IMR-90 (cell line): ENCODE results near the gene STAP2. TPM values are rescaled to one million over a fixed set of nuclear protein-coding genes. Genes with fewer than 3 reads are reported as not detected.

Experiments used
- ATAC-seq: fragments of 200-7000 bp; cut with Tn5 transposase; 2 replicates; pipeline ENCODE4 v1.9.1; 2020; ENCODE audit warnings: low read depth, mild to moderate bottlenecking, moderate library complexity
- BruUV-seq: library from RNA; stranded (reverse); fragments of 400-500 nt; replicated peaks from 2 replicates; lab custom pipeline; 2021; lab: Mats Ljungman, UMichigan
- CTCF ChIA-PET: fragments of 300-600 bp; formaldehyde crosslinking; extraction: SDS; loops from one replicate; lab custom pipeline; 2021; ENCODE audit warnings: antibody characterized with exemption; lab: Yijun Ruan, JAX
- POLR2A ChIA-PET: fragments of 300-600 bp; sonication (Branson Sonifier 250); formaldehyde crosslinking; loops from one replicate; lab custom pipeline; 2022; ENCODE audit warnings: antibody characterized with exemption; ENCODE audit not compliant: unreplicated experiment; lab: Charles Lee
- DNase-seq: peaks from one replicate; pipeline ENCODE4 v3.0.0; 2013
- H2AFZ ChIP-seq: replicated peaks from 2 replicates; pipeline ENCODE3; 2013; ENCODE audit warnings: low read length, mild to moderate bottlenecking; ENCODE audit not compliant: poor library complexity
- H2AK5ac ChIP-seq: 2 replicates; pipeline ENCODE4 v1.6.1; 2013; ENCODE audit warnings: low read depth, low read length, inconsistent platforms
- H2AK9ac ChIP-seq: replicated peaks from 2 replicates; pipeline ENCODE3; 2013; ENCODE audit warnings: mild to moderate bottlenecking, low read depth, low read length, moderate library complexity; ENCODE audit not compliant: poor library complexity
- H2BK120ac ChIP-seq: 2 replicates; pipeline ENCODE4 v1.6.1; 2013; ENCODE audit warnings: low read depth, low read length, inconsistent platforms
- H2BK15ac ChIP-seq: 3 replicates; pipeline ENCODE4 v1.6.1; 2013; ENCODE audit warnings: low read depth, low read length, inconsistent platforms
- H2BK20ac ChIP-seq: 2 replicates; pipeline ENCODE4 v1.6.1; 2013; ENCODE audit warnings: low read depth, mild to moderate bottlenecking, inconsistent platforms, low read length, moderate library complexity
- H2BK5ac ChIP-seq: 2 replicates; pipeline ENCODE4 v1.6.1; 2013; ENCODE audit warnings: mild to moderate bottlenecking, low read depth, low read length, inconsistent platforms; ENCODE audit not compliant: poor library complexity, severe bottlenecking
- H3K14ac ChIP-seq: replicated peaks from 2 replicates; pipeline ENCODE4 v1.6.1; 2013; ENCODE audit warnings: low read depth, low read length, inconsistent platforms
- H3K18ac ChIP-seq: 2 replicates; pipeline ENCODE4 v1.6.1; 2013; ENCODE audit warnings: low read depth, low read length, control low read depth
- H3K23ac ChIP-seq: 2 replicates; pipeline ENCODE4 v1.6.1; 2013; ENCODE audit warnings: low read depth, low read length, inconsistent platforms
- H3K27ac ChIP-seq: 2 replicates; pipeline ENCODE4 v1.5.1; 2013; ENCODE audit warnings: mild to moderate bottlenecking, control low read depth, low read length; ENCODE audit not compliant: insufficient read depth
- H3K27me3 ChIP-seq: 2 replicates; pipeline ENCODE4 v1.6.1; 2013; ENCODE audit warnings: low read length; ENCODE audit not compliant: control insufficient read depth, insufficient read depth
- H3K36me3 ChIP-seq: 2 replicates; pipeline ENCODE4 v1.6.1; 2013; ENCODE audit warnings: low read length, mixed read lengths; ENCODE audit not compliant: control insufficient read depth, insufficient read depth
- H3K4ac ChIP-seq: 2 replicates; pipeline ENCODE4 v1.6.1; 2013; ENCODE audit warnings: low read depth, low read length, inconsistent platforms
- H3K4me1 ChIP-seq: 2 replicates; pipeline ENCODE4 v1.6.1; 2013; ENCODE audit warnings: low read length, mixed read lengths; ENCODE audit not compliant: control insufficient read depth, insufficient read depth
- H3K4me2 ChIP-seq: 2 replicates; pipeline ENCODE4 v1.6.1; 2013; ENCODE audit warnings: low read depth, mild to moderate bottlenecking, control low read depth, low read length, moderate library complexity
- H3K4me3 ChIP-seq: 2 replicates; pipeline ENCODE4 v1.5.1; 2013; ENCODE audit warnings: low read depth, mild to moderate bottlenecking, control low read depth, low read length, moderate library complexity; ENCODE audit not compliant: insufficient read depth
- H3K56ac ChIP-seq: 2 replicates; pipeline ENCODE4 v1.6.1; 2013; ENCODE audit warnings: low read length, inconsistent platforms; ENCODE audit not compliant: insufficient read depth; ENCODE audit errors: extremely low read depth
- H3K79me1 ChIP-seq, 2 experiments: 2 replicates each; pipeline ENCODE4 v1.6.1; 2013; ENCODE audit warnings: low read length in 2 of 2, inconsistent platforms in 1 of 2, low read depth in 1 of 2
- H3K9ac ChIP-seq: 2 replicates; pipeline ENCODE4 v1.6.1; 2013; ENCODE audit warnings: low read depth, low read length, control low read depth
- H3K9me1 ChIP-seq: 2 replicates; pipeline ENCODE4 v1.6.1; 2013; ENCODE audit warnings: low read length, inconsistent platforms; ENCODE audit not compliant: insufficient read depth
- H3K9me3 ChIP-seq: 2 replicates; pipeline ENCODE4 v1.6.1; 2013; ENCODE audit warnings: low read length; ENCODE audit not compliant: control insufficient read depth, insufficient read depth
- H4K20me1 ChIP-seq: 2 replicates; pipeline ENCODE4 v1.6.1; 2013; ENCODE audit warnings: low read length, inconsistent platforms; ENCODE audit not compliant: insufficient read depth
- H4K5ac ChIP-seq: 2 replicates; pipeline ENCODE4 v1.6.1; 2013; ENCODE audit warnings: mild to moderate bottlenecking, low read depth, low read length, control low read depth
- H4K8ac ChIP-seq, 2 experiments: 2 replicates each; pipeline ENCODE4 v1.6.1; 2013; ENCODE audit warnings: low read depth in 2 of 2, low read length in 2 of 2, control low read depth in 1 of 2, inconsistent platforms in 1 of 2
- H4K91ac ChIP-seq: 2 replicates; pipeline ENCODE4 v1.6.1; 2013; ENCODE audit warnings: low read depth, low read length, inconsistent platforms; ENCODE audit not compliant: insufficient read depth
- BHLHE40 ChIP-seq: fragments of 150-350 bp; IDR thresholded peaks from 2 replicates; pipeline ENCODE4 v1.6.1; 2016; ENCODE audit warnings: mild to moderate bottlenecking, low read depth, low read length
- CEBPB ChIP-seq: IDR thresholded peaks from 2 replicates; pipeline ENCODE4 v1.6.1; 2012; ENCODE audit warnings: low read depth, low read length, improper control_type of control experiment
- CHD1 ChIP-seq: IDR thresholded peaks from 2 replicates; pipeline ENCODE4 v1.6.1; 2012; ENCODE audit warnings: low read depth, low read length, improper control_type of control experiment
- FOS ChIP-seq: fragments of 150-350 bp; IDR thresholded peaks from 2 replicates; pipeline ENCODE4 v1.6.1; 2016; ENCODE audit warnings: low read depth, low read length
- MAFK ChIP-seq: IDR thresholded peaks from 2 replicates; pipeline ENCODE4 v1.6.1; 2012; ENCODE audit warnings: low read depth, low read length, improper control_type of control experiment
- MAZ ChIP-seq: IDR thresholded peaks from 2 replicates; pipeline ENCODE4 v1.6.1; 2012; ENCODE audit warnings: low read depth, mild to moderate bottlenecking, low read length, improper control_type of control experiment, moderate library complexity, borderline replicate concordance
- MXI1 ChIP-seq: IDR thresholded peaks from 2 replicates; pipeline ENCODE4 v1.6.1; 2012; ENCODE audit warnings: low read depth, mild to moderate bottlenecking, low read length, moderate library complexity, borderline replicate concordance
- NFE2L2 ChIP-seq: fragments of 150-350 bp; IDR thresholded peaks from 2 replicates; pipeline ENCODE4 v1.6.1; 2016; ENCODE audit warnings: low read depth, mild to moderate bottlenecking, low read length
- POLR2A ChIP-seq: IDR thresholded peaks from 2 replicates; pipeline ENCODE4 v1.6.1; 2012; ENCODE audit warnings: mild to moderate bottlenecking, low read depth, low read length
- RAD21 ChIP-seq: IDR thresholded peaks from 2 replicates; pipeline ENCODE4 v1.6.1; 2012; ENCODE audit warnings: low read length, improper control_type of control experiment
- RCOR1 ChIP-seq: IDR thresholded peaks from 2 replicates; pipeline ENCODE4 v1.6.1; 2012; ENCODE audit warnings: mild to moderate bottlenecking, low read length, improper control_type of control experiment; ENCODE audit not compliant: insufficient replicate concordance
- RFX5 ChIP-seq: IDR thresholded peaks from 2 replicates; pipeline ENCODE4 v1.8.0; 2012; ENCODE audit warnings: low read depth, mild to moderate bottlenecking, low read length, moderate library complexity
- SMC3 ChIP-seq: fragments of 150-350 bp; IDR thresholded peaks from 2 replicates; pipeline ENCODE4 v1.6.1; 2016; ENCODE audit warnings: low read depth, mild to moderate bottlenecking, antibody characterized with exemption, low read length, moderate library complexity
- WGBS, 2 experiments: methylation state at CpG; one replicate each; pipeline versions ENCODE4 v1.1.5 to v1.1.7; 2013; ENCODE audit warnings: missing lambda C conversion rate in 2 of 2; ENCODE audit not compliant: insufficient read length in 1 of 2; ENCODE audit errors: extremely low coverage in 2 of 2; 5-methylcytosine and 5-hydroxymethylcytosine counted together
- dilution Hi-C: fragments of 300-500 bp; cut with HindIII; formaldehyde crosslinking; loops from one replicate; pipeline ENCODE4 v1.14.3; 2018; ENCODE audit warnings: low sequenced_read_pairs; ENCODE audit not compliant: unreplicated experiment
- in situ Hi-C: fragments of 300-500 bp; cut with MboI; formaldehyde crosslinking; loops from 3 replicates; pipeline ENCODE4 v1.14.3; 2019; ENCODE audit warnings: low sequenced_read_pairs, inconsistent platforms, mixed read lengths
- intact Hi-C: fragments of 100-400 bp; cut with micrococcal nuclease; formaldehyde crosslinking; loops from 2 replicates; pipeline ENCODE4 v1.10.0; 2022
- polyA plus RNA-seq, 3 experiments: library from polyadenylated mRNA; depleted of rRNA; stranded (reverse); fragments of >200 nt; gene quantifications; 2 replicates each; pipeline ENCODE4 v1.2.3, GENCODE V29; 2012; ENCODE audit warnings: low replicate concordance in 1 of 3
- total RNA-seq: library from RNA; depleted of rRNA; stranded (reverse); fragments of >200 nt; gene quantifications from 2 replicates; pipeline ENCODE4 v1.2.3, GENCODE V29; 2012
- TF ChIP-seq, protein P1 (sequence below): fragments of 150-350 bp; IDR thresholded peaks from 2 replicates; pipeline ENCODE4 v1.6.1; 2016; ENCODE audit warnings: low read depth, mild to moderate bottlenecking, low read length, moderate library complexity, borderline replicate concordance
- TF ChIP-seq, protein P2 (sequence below): fragments of 150-350 bp; IDR thresholded peaks from 2 replicates; pipeline ENCODE4 v1.6.1; 2017; ENCODE audit warnings: mild to moderate bottlenecking, antibody characterized with exemption, low read length, low read depth
- TF ChIP-seq, protein P3 (sequence below): conservative IDR thresholded peaks from 2 replicates; pipeline ENCODE4 v1.5.1; 2012; ENCODE audit warnings: mild to moderate bottlenecking, low read depth, low read length, improper control_type of control experiment

Gene STAP2
- total and polyA plus RNA-seq, 2 of the 4 experiments (the other 2 are of a cell fraction): 1.3 to 3.4 TPM

DNA sequence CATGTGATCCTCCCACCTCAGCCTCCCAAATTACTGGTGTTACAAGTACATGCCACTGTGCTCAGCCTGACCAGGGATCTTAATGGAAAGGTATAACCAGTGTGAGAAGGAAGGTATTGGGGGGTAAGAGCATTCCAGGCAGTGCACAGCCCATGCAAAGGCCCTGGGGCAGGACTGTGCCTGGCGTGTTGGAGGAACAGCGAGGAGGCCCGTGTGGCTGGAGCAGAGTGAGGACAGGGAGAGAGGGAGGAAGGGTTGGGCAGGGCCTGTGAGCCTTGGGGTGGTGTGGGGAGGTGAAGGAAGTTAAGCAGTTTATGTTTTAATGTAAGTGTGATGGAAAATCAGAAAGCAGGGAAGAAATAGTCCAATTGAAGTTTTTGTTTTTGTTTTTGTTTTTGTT lies 38.0 kb downstream of the STAP2 start:
- Histone ChIP-seq H2AK5ac (no peak overlapping the region), H3K14ac (no peak overlapping the region), H3K27ac (no peak overlapping the region), H3K36me3 (no peaks in the 10 kb centered on the region), H3K4me1 (peaks cover 3% of the 10 kb centered on the region; the same call in 1 of the 2 replicates), H2BK15ac (no peak overlapping the region), H3K9ac (no peak overlapping the region), H3K4me3 (no peak overlapping the region), H3K23ac (no peak overlapping the region), H2BK120ac (no peak overlapping the region), H3K4me2 (no peak overlapping the region), H3K56ac (no peak overlapping the region), H3K79me1 (peaks cover 0 to under 1% of the 10 kb centered on the region in 2 experiments; a peak in 1 of 4 replicates), H2AFZ (no peak overlapping the region), H2BK20ac (no peak overlapping the region), H4K91ac (no peak overlapping the region), H3K27me3 (peaks cover 6% of the 10 kb centered on the region), H4K20me1 (no peaks in the 10 kb centered on the region), H2AK9ac (no peak overlapping the region), H4K8ac (no peak overlapping the region), H2BK5ac (no peak overlapping the region), H4K5ac (no peak overlapping the region), H3K4ac (no peak overlapping the region), H3K9me3 (no peaks in the 10 kb centered on the region), H3K9me1 (peaks cover 6% of the 10 kb centered on the region; the same call in 1 of the 2 replicates), H3K18ac (no peak overlapping the region)
- intact Hi-C loops (no loop called here), in situ Hi-C loops (no loop called here), dilution Hi-C loops (no loop called here)
- TF ChIP-seq BHLHE40 (no peak), CEBPB (no peak), POLR2A (no peak), NFE2L2 (no peak), FOS (no peak), RFX5 (no peak), MXI1 (no peak), RAD21 (no peak), RCOR1 (no peak), MAZ (no peak), SMC3 (no peak), CHD1 (no peak), MAFK (no peak)
- TF ChIP-seq, protein P1, sequence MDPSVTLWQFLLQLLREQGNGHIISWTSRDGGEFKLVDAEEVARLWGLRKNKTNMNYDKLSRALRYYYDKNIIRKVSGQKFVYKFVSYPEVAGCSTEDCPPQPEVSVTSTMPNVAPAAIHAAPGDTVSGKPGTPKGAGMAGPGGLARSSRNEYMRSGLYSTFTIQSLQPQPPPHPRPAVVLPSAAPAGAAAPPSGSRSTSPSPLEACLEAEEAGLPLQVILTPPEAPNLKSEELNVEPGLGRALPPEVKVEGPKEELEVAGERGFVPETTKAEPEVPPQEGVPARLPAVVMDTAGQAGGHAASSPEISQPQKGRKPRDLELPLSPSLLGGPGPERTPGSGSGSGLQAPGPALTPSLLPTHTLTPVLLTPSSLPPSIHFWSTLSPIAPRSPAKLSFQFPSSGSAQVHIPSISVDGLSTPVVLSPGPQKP: no peak
- TF ChIP-seq, protein P2, sequence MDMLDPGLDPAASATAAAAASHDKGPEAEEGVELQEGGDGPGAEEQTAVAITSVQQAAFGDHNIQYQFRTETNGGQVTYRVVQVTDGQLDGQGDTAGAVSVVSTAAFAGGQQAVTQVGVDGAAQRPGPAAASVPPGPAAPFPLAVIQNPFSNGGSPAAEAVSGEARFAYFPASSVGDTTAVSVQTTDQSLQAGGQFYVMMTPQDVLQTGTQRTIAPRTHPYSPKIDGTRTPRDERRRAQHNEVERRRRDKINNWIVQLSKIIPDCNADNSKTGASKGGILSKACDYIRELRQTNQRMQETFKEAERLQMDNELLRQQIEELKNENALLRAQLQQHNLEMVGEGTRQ: no peak
- TF ChIP-seq, protein P3, sequence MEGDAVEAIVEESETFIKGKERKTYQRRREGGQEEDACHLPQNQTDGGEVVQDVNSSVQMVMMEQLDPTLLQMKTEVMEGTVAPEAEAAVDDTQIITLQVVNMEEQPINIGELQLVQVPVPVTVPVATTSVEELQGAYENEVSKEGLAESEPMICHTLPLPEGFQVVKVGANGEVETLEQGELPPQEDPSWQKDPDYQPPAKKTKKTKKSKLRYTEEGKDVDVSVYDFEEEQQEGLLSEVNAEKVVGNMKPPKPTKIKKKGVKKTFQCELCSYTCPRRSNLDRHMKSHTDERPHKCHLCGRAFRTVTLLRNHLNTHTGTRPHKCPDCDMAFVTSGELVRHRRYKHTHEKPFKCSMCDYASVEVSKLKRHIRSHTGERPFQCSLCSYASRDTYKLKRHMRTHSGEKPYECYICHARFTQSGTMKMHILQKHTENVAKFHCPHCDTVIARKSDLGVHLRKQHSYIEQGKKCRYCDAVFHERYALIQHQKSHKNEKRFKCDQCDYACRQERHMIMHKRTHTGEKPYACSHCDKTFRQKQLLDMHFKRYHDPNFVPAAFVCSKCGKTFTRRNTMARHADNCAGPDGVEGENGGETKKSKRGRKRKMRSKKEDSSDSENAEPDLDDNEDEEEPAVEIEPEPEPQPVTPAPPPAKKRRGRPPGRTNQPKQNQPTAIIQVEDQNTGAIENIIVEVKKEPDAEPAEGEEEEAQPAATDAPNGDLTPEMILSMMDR: no peak
- ATAC-seq (no peak), DNase-seq (no peak)
- CTCF ChIA-PET: no interaction called here
- POLR2A ChIA-PET: no interaction called here
- WGBS, 2 experiments: 97% methylated on average over 3 of the region's 3 CpGs; no CpG with 5 or more reads in 1 of the 2 experiments
- no TSS peak for BruUV-seq
